Stimulated activated CD8-positive, alpha-beta memory T cell treated with anti-CD3 and anti-CD28 coated beads, Interleukin-15, amount 100 ng/mL, for 4 hours (primary cell): ENCODE data around the gene NOTUM.
A peak's percentile ranks its signal among the peaks of the same experiment; 100 is the strongest.

Experiments used
- DNase-seq, 2 donors: peaks; one replicate each; pipeline ENCODE4 v3.0.0-alpha.2; 2020; ENCODE audit warnings: low read depth in 2 of 2

The NOTUM gene

GRCh38 chr17:81977211-81977808 lies 16.3 kb upstream of the NOTUM start, which contains the start of gene ASPSCR1:
Gene ASPSCR1 (plus strand): TSS chr17:81977629. CDS start chr17:81977647, 18 bp downstream.
- DNase-seq = peak; percentile 75 to 79

- DNase-seq = no peak
Measured at GRCh38 chr17:81976332-81977210, 15.6 kb upstream of the NOTUM start.

DNA sequence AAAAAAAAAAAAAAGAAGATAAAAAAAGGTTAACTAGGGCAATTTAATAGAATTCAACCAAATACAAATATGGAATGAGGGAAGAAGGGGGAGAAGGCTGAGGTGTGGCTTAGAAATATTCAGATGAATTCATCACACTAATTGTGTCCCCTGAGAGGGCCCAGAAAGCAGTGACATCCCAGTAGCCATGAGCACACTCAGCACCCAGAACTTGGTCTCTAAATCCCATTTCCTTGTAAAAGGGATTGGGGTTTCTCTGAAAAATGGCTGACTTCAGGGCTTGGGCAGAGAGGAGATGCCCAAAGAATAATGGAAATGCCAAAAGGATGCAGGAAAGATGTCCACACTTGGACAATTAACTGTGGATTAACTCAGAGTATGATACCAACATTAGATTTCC lies 12.4 kb upstream of the NOTUM start:
- DNase-seq = no peak

GRCh38 chr17:81968850-81969812 lies 8.1 kb upstream of the NOTUM start:
- DNase-seq = no peak

GRCh38 chr17:81968396-81968745 lies 7.4 kb upstream of the NOTUM start:
- DNase-seq = no peak

DNA sequence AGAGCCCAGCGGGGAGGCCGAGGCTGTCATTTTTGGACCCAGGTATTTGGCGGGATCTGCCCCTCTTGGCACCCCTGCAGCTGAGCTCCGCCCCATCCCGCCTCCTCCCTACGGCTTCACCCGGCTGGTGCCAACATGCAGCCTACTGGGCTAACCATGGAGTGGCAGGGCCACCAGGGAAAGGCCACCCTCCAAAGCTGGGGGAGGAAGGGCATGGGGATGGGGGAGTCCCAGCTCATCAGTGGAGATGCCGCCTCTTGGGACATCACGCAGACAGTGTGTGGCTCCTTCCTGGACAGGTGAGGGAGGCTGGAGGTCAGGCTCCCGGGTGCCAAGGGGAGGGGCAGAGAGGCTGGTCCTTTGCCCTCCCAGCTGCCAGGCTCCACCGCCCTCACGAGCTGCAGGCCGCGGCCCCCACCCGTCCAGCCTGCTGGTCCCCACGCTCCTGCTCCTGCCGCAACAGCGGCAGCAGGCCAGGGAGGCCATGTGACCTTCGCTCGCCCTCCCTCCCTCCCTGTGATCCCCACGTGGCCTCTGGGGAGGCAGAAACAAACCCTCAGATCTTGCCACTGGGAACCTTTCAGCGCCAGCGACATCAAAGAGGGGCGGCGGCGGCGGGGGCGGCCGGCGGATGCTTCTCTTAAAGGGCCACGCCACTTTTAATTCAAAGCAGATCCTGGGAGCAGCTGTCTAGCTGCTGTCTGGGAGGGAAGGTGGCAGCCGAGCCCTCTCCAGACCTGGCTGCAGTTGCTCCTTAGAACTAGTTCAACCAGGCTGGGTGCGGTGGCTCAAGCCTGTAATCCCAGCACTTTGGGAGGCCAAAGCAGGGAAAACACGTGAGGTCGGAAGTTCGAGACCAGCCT lies 6.8 kb upstream of the NOTUM start:
- DNase-seq = peak; percentile 81

DNA sequence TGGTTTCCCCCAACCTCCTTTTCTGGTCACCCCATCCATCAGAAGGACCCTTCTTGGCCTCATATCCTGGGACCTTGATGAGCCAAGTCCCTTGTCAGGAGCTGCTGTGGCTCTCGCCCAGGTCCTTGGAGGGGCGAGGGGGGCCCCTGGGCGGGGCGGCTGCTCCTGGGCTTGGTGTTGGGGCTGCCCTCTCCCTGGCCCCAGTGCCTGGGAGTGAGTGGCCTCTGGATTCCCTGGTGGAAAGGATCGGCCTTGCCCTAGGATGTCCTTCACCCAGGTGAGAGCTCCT lies 6.2 kb upstream of the NOTUM start:
- no peak for DNase-seq

GRCh38 chr17:81966343-81967243 lies 5.6 kb upstream of the NOTUM start:
- no peak for DNase-seq

- no peak for DNase-seq
Measured at GRCh38 chr17:81964081-81964849, 3.3 kb upstream of the NOTUM start.

- DNase-seq = no peak
Measured at GRCh38 chr17:81962499-81963441, 1.8 kb upstream of the NOTUM start.

GRCh38 chr17:81961521-81962498 lies 823 bp upstream of the NOTUM start:
- no peak for DNase-seq

DNA sequence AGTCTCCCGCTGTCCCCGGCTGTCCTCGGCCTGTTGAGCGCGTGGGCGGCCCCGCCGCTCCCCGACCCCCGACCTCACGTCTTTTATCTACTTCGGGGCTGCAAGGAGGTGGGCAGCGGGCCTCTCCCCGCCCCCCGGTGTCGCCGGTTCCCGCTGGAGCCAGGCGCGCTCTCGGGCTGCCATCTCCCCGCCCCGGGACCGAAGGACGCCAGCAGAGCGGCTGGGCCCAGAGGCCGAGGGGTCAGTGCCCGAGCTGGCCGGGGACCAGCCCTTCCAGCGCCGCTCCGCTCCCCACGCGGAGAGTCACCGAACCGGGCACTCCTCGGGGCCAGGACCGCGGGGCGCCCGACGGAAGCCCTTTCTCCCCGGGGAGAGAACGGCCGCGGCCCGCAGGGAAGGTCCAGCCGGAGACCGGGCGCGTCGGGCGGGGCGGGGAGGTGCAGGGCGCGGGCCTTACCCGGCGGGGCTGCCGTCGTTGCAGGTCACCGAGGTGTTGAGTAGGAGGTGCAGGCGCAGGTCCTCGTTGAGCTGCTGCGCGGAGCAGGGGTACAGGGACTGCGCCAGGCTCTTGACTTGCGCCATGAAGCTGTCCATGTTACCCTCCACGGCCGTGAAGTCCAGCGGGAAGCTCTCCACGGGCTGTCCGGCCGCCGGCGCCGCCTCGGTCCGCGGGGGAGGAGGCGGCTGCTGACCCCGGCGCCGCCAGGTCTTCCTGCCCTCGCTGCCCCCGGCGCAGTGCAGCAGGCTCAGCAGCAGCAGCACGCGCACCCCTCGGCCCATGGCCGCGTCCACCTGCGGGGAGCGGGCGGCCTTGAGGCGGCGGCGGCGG lies 643 bp downstream of the NOTUM start:
- DNase-seq = no peak

DNA sequence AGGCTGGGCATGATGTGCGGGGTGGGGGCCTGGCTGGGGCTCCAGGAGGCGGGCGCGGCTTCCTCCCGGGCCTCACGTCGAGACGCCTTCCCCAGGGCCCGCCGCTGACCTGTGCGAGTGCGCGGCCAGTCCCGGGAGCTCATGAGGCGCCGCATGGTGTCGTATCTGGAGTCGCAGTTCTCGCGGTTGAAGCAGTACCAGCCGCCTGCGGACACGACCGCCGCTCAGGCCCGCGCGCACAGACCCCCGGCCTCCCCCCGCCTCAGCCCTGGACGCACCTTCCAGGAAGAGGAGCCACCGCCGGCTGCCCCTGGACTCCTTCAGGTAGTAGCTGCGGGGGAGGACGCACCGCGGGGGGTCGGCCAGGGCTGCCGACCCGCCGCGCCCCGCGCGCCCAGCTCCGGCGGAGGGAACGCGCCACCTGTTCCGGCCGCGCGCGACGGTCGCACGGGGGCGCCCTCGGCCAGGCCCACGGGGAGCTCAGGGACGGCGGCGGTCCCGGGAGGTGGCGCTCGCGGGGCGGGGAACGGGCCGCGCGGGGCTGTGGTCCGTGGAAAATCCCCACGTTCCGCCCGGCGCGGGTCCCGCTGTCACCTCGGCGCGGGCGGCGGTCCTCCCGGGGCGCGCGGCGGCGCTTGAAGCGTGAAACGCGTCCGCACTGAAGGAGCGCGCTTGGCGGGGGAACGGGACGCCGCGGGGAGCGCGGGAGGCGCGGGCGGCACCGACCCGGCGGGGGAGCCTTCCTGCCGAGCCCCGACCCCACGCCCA lies 1.4 kb downstream of the NOTUM start:
- peak; percentile 43 to 67 for DNase-seq

- DNase-seq = no peak
Measured at GRCh38 chr17:81958633-81959342, 2.2 kb downstream of the NOTUM start.
